K562 (cell line): ENCODE data around the gene SETMAR. TPM values are rescaled to one million over a fixed set of nuclear protein-coding genes. Genes with fewer than 3 reads are reported as not detected.

Experiments used
- ATAC-seq: fragments of 200-7000 bp; cut with Tn5 transposase; 3 replicates; pipeline ENCODE4 v1.9.1; 2020; ENCODE audit warnings: moderate library complexity
- BruUV-seq: library from RNA; stranded (reverse); fragments of 400-500 nt; replicated peaks from 2 replicates; lab custom pipeline; 2021; lab: Mats Ljungman, UMichigan
- CTCF ChIA-PET: fragments of 300-600 bp; formaldehyde crosslinking; extraction: SDS; loops from one replicate; lab custom pipeline; 2021; ENCODE audit warnings: low intra/inter-chr PET ratio; lab: Yijun Ruan, JAX
- POLR2A ChIA-PET: fragments of 300-600, 350-650 bp; sonication (Branson Sonifier 250); formaldehyde crosslinking; extraction: SDS; loops from one replicate; lab custom pipeline; 2021; ENCODE audit warnings: antibody characterized with exemption, inconsistent platforms; lab: Yijun Ruan, JAX
- DNase-seq, 4 experiments: peaks; one replicate each; pipeline versions ENCODE4 v3.0.0 to v3.0.0-alpha.2; 2011 to 2018; ENCODE audit warnings: low spot score in 3 of 4, mixed read lengths in 3 of 4; ENCODE audit errors: extremely low read depth in 1 of 4
- FAIRE-seq: peaks from 2 replicates; lab custom pipeline; 2011; peaks lifted over from hg19 to GRCh38; lab: Jason Lieb, UNC
- H2AFZ ChIP-seq: 2 replicates; pipeline ENCODE4 v1.6.0; 2011; ENCODE audit warnings: low read depth, low read length, control low read depth, inconsistent platforms
- H3K27ac ChIP-seq: fragments of 200-600 bp; 3 replicates; pipeline ENCODE4 v1.8.0; 2011; ENCODE audit warnings: low read depth, mild to moderate bottlenecking, control low read depth, inconsistent platforms, low read length, moderate library complexity, mixed read lengths; ENCODE audit errors: extremely low read depth
- H3K27me3 ChIP-seq, 2 experiments: fragments of 300-600 bp in 1 of 2; 2 replicates in 1 of 2; 3 replicates in 1 of 2; pipeline versions ENCODE4 v1.6.0 to v1.8.0; 2011; ENCODE audit warnings: inconsistent platforms in 2 of 2, low read length in 2 of 2, mild to moderate bottlenecking in 1 of 2, mixed read lengths in 1 of 2, moderate library complexity in 1 of 2; ENCODE audit not compliant: control insufficient read depth in 2 of 2, insufficient read depth in 2 of 2
- H3K36me3 ChIP-seq: fragments of 300-600 bp; 3 replicates; pipeline ENCODE4 v1.8.0; 2011; ENCODE audit warnings: mild to moderate bottlenecking, low read length, inconsistent platforms; ENCODE audit not compliant: control insufficient read depth, insufficient read depth
- H3K4me1 ChIP-seq, 2 experiments: fragments of 200-600 bp in 1 of 2; replicated peaks in 1 of 2; 2 replicates in 1 of 2; 3 replicates in 1 of 2; pipeline versions ENCODE4 v1.5.1 to v1.8.0; 2011; ENCODE audit warnings: inconsistent platforms in 2 of 2, low read length in 2 of 2, mild to moderate bottlenecking in 1 of 2, mixed read lengths in 1 of 2, moderate library complexity in 1 of 2; ENCODE audit not compliant: control insufficient read depth in 2 of 2, insufficient read depth in 2 of 2
- H3K4me2 ChIP-seq: 2 replicates; pipeline ENCODE4 v1.6.1; 2011; ENCODE audit warnings: low read length, control low read depth, inconsistent platforms, mixed read lengths; ENCODE audit not compliant: insufficient read depth
- H3K4me3 ChIP-seq: fragments of 200-600 bp; sonication (generic), shearing (Covaris generic); 2 replicates; pipeline ENCODE4 v1.5.1; 2016; ENCODE audit warnings: control low read depth, inconsistent platforms
- H3K79me2 ChIP-seq: fragments of 200-600 bp; 3 replicates; pipeline ENCODE4 v1.8.0; 2011; ENCODE audit warnings: low read length, inconsistent platforms; ENCODE audit not compliant: control insufficient read depth, insufficient read depth
- H3K9ac ChIP-seq, 2 experiments: 2 replicates each; pipeline versions ENCODE4 v1.6.0 to v1.6.1; 2011; ENCODE audit warnings: low read depth in 2 of 2, low read length in 2 of 2, control low read depth in 1 of 2, inconsistent platforms in 1 of 2, mild to moderate bottlenecking in 1 of 2, mixed read lengths in 1 of 2; ENCODE audit not compliant: insufficient read depth in 1 of 2
- H3K9me1 ChIP-seq: one replicate; pipeline ENCODE4 v1.6.0; 2011; ENCODE audit warnings: inconsistent platforms, mild to moderate bottlenecking, low read length, moderate library complexity; ENCODE audit not compliant: control insufficient read depth, insufficient read depth
- H3K9me3 ChIP-seq: replicated peaks from 2 replicates; pipeline ENCODE4 v1.5.1; 2011; ENCODE audit warnings: low read depth, low read length, inconsistent platforms; ENCODE audit not compliant: control insufficient read depth, insufficient read depth
- H4K20me1 ChIP-seq: replicated peaks from 2 replicates; pipeline ENCODE4 v1.6.1; 2011; ENCODE audit warnings: low read length, inconsistent platforms, mixed read lengths; ENCODE audit not compliant: control insufficient read depth, insufficient read depth
- BHLHE40 ChIP-seq: IDR thresholded peaks from 2 replicates; pipeline ENCODE4 v1.6.1; 2011; ENCODE audit warnings: low read length, improper control_type of control experiment
- FOXO4 ChIP-seq: fragments of 450-650 bp; formaldehyde crosslinking; IDR thresholded peaks from 2 replicates; pipeline ENCODE4 v1.4.0; 2020; ENCODE audit warnings: mild to moderate bottlenecking, moderate library complexity
- GABPA ChIP-seq: fragments of 200-800 bp; sonication (Bioruptor generic); conservative IDR thresholded peaks from 2 replicates; pipeline ENCODE4 v1.6.1; 2016; ENCODE audit warnings: low read depth, missing genetic modification characterization, missing compliant biosample characterization
- JUND ChIP-seq, 2 experiments: IDR thresholded peaks; 2 replicates in 1 of 2; 3 replicates in 1 of 2; pipeline ENCODE4 v1.6.1; 2011; ENCODE audit warnings: borderline replicate concordance in 2 of 2, low read depth in 2 of 2, low read length in 2 of 2, improper control_type of control experiment in 1 of 2, missing biosample characterization in 1 of 2, missing genetic modification characterization in 1 of 2, missing genetic modification reagents in 1 of 2
- KDM1A ChIP-seq, 2 experiments: fragments of 450-650 bp; IDR thresholded peaks; 2 replicates each; pipeline ENCODE4 v1.6.1; 2016; ENCODE audit warnings: mild to moderate bottlenecking in 2 of 2
- MCM7 ChIP-seq, 2 experiments: fragments of 450-650 bp; IDR thresholded peaks; 2 replicates each; pipeline ENCODE4 v1.6.1; 2016 to 2018
- NR2C1 ChIP-seq, 2 experiments: fragments of 450-650 bp; IDR thresholded peaks; 2 replicates each; pipeline ENCODE4 v1.6.1; 2017; ENCODE audit warnings: mild to moderate bottlenecking in 2 of 2, antibody characterized with exemption in 1 of 2, inconsistent platforms in 1 of 2, missing compliant biosample characterization in 1 of 2, missing genetic modification characterization in 1 of 2
- RBM15 ChIP-seq: fragments of 200-400 bp; formaldehyde crosslinking; IDR thresholded peaks from 2 replicates; pipeline ENCODE4 v1.6.1; 2018; ENCODE audit warnings: mild to moderate bottlenecking, low read length, moderate library complexity; ENCODE audit not compliant: insufficient read depth
- THRAP3 ChIP-seq: fragments of 450-650 bp; IDR thresholded peaks from 2 replicates; pipeline ENCODE4 v1.6.1; 2016; ENCODE audit warnings: mild to moderate bottlenecking, inconsistent platforms, borderline replicate concordance
- ZNF197 ChIP-seq: fragments of 200-800 bp; sonication (Bioruptor generic); IDR thresholded peaks from 2 replicates; pipeline ENCODE4 v1.6.1; 2016; ENCODE audit warnings: low read depth, missing genetic modification characterization, missing compliant biosample characterization
- ZNF511 ChIP-seq: sonication (generic); formaldehyde crosslinking; IDR thresholded peaks from 2 replicates; pipeline ENCODE4 v1.8.0; 2022; ENCODE audit warnings: mild to moderate bottlenecking, missing genetic modification reagents
- ZNF584 ChIP-seq: fragments of 200-800 bp; sonication (Bioruptor generic); IDR thresholded peaks from 2 replicates; pipeline ENCODE4 v1.6.1; 2016; ENCODE audit warnings: low read depth, mild to moderate bottlenecking, missing genetic modification characterization, missing compliant biosample characterization
- WGBS: fragments of 100-300 bp; shearing (Covaris generic); methylation state at CpG from one replicate; pipeline ENCODE4 v1.1.6; 2016; ENCODE audit warnings: low coverage, mixed read lengths; ENCODE audit not compliant: insufficient coverage; ENCODE audit errors: missing lambda C conversion rate; 5-methylcytosine and 5-hydroxymethylcytosine counted together
- in situ Hi-C: fragments of 300-500 bp; cut with MboI; formaldehyde crosslinking; loops from 4 replicates; pipeline ENCODE4 v1.15.0; 2018; ENCODE audit warnings: inconsistent platforms, mixed read lengths
- intact Hi-C: fragments of 100-400 bp; cut with micrococcal nuclease; formaldehyde crosslinking; loops from 2 replicates; pipeline ENCODE4 v1.14.2; 2022
- polyA plus RNA-seq, 8 experiments: library from polyadenylated mRNA; depleted of rRNA in 4 of 8; stranded (reverse) in 5 of 8; unstranded in 3 of 8; fragments of >200 nt; fragmentation: Nextera tagmentation in 2 of 8; fragmentation: Illumina TruSeq in 1 of 8; extraction: Ambion mirVana in 2 of 8; extraction: Trizol in 1 of 8; gene quantifications; 2 replicates each; pipeline versions ENCODE4 v1.2.1 to v1.2.3, GENCODE V29; 2011 to 2014; ENCODE audit warnings: inconsistent platforms in 1 of 8, missing spikeins in 1 of 8
- total RNA-seq, 7 experiments: library from RNA; depleted of rRNA in 6 of 7; stranded (reverse); fragments of >200 nt in 6 of 7; fragmentation: Illumina TruSeq in 2 of 7; extraction: Trizol in 2 of 7; gene quantifications; 2 replicates each; pipeline versions ENCODE4 v1.2.1 to v1.2.3, GENCODE V29; 2011 to 2021; ENCODE audit warnings: low replicate concordance in 1 of 7

The SETMAR gene
- total and polyA plus RNA-seq, 9 of the 15 experiments (the other 6 are each of a cell fraction or from before 2014, with no cell fraction given) = 5.5 to 25.1 (median 18.2) TPM

DNA sequence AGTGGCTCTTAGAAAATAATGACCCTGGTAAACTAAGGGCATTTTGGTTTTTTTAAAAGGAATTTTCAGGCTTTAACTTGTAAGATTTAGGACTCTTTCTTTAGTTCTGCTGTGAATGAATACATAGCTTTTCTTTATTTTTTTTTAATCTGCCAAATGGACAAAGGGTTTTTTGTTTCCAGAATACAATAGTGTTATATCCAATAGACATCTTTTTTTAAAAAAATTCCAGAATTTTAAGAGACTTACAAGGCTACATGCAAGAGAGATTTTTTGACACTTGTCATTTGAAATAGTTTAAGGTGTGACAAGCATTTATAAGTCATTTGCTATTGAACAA, 38.1 kb downstream of the SETMAR start:
- no peaks in the 10 kb centered on the region for H3K79me2 ChIP-seq
- H4K20me1 ChIP-seq = no peaks in the 10 kb centered on the region
- no peak overlapping the region for H3K4me2 ChIP-seq
- no peak for TF ChIP-seq ZNF197 (CRISPR knock-in tag)
- TF ChIP-seq ZNF511 (CRISPR knock-in tag) = no peak
- TF ChIP-seq RBM15 = no peak
- 0 out of 2 replicates have a peak, but pooled peaks have one; percentile 2 for TF ChIP-seq GABPA (tag)
- TF ChIP-seq MCM7 (IDR thresholded peaks at IDR 0.05) = no peak
- no peaks in the 10 kb centered on the region for H3K9me1 ChIP-seq
- ChIA-PET CTCF (no interaction called here), POLR2A (interaction anchor here (0.7 to 1.9 kb wide), 3 partner anchors 10 to 609 kb away, joined by 3 to 7 read pairs (median 3); no protein-coding TSS in a partner anchor)
- H2AFZ ChIP-seq = 0 out of 2 replicates have a peak overlapping the region, but pooled peaks have one; percentile 64
- H3K27ac ChIP-seq = no peak overlapping the region
- H3K27me3 ChIP-seq = no peaks in the 10 kb centered on the region
- BruUV-seq = no TSS peak
- no peak for FAIRE-seq
- no peaks in the 10 kb centered on the region for H3K9me3 ChIP-seq
- no peak for ATAC-seq
- no peak overlapping the region for H3K9ac ChIP-seq
- no peaks in the 10 kb centered on the region for H3K36me3 ChIP-seq
- DNase-seq = no peak
- no peak overlapping the region for H3K4me3 ChIP-seq
- intact Hi-C loops = no loop called here
- H3K4me1 ChIP-seq = peaks cover 0 to 12% of the 10 kb centered on the region in 2 experiments; a peak in 3 of 5 replicates
- in situ Hi-C loops = no loop called here

DNA sequence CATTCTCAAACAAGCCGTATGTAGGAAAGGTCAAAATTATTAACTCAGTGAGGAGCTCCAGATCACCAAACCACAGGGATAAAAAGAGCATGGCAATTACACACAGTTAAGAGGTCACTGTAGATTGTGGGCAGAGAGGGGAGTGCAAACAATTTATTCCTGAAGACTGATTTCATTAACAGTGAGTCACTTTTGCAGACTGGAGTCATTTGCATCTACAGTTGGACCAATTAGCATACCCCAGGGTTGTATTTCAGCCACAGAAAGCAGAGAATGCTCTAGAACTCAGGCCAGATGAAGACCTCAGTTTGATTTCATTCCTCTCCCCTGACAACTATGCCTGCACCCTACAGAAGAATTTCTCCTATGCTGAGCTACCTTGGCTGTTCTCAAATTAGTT, 40.1 kb downstream of the SETMAR start:
- BruUV-seq = no TSS peak
- Histone ChIP-seq H3K4me1 (peaks cover 0 to 12% of the 10 kb centered on the region in 2 experiments; a peak in 3 of 5 replicates), H3K9me1 (no peaks in the 10 kb centered on the region), H2AFZ (no peak overlapping the region), H3K9me3 (no peaks in the 10 kb centered on the region), H3K36me3 (no peaks in the 10 kb centered on the region), H4K20me1 (no peaks in the 10 kb centered on the region), H3K4me2 (no peak overlapping the region), H3K4me3 (no peak overlapping the region), H3K27me3 (no peaks in the 10 kb centered on the region), H3K79me2 (no peaks in the 10 kb centered on the region), H3K9ac (no peak overlapping the region), H3K27ac (no peak overlapping the region)
- ATAC-seq (peak; percentile 53), FAIRE-seq (no peak), DNase-seq (peak in 1 of 4 experiments; percentile 12)
- intact Hi-C loops (no loop called here), in situ Hi-C loops (no loop called here)
- WGBS = 38% methylated on average over 1 of the region's 1 CpG
- CTCF ChIA-PET = no interaction called here
- POLR2A ChIA-PET = interaction anchor here (0.5 to 1.3 kb wide), 7 partner anchors 9 to 296 kb away, joined by 3 to 4 read pairs (median 3); partner anchors contain the start of gene ITPR1
- TF ChIP-seq FOXO4 (CRISPR knock-in tag) = no peak
- TF ChIP-seq THRAP3 = no peak
- no peak for TF ChIP-seq NR2C1 (IDR thresholded peaks at IDR 0.05)
- TF ChIP-seq NR2C1 (tag; IDR thresholded peaks at IDR 0.05) = peak; percentile 18; the same call in 1 of the 2 replicates
- TF ChIP-seq JUND (IDR thresholded peaks at IDR 0.05; ENCODE audit: borderline replicate concordance, low read depth, low read length) = no peak
- 0 out of 3 replicates have a peak, but pooled peaks have one; percentile 53 for TF ChIP-seq JUND (tag; IDR thresholded peaks at IDR 0.05; ENCODE audit: borderline replicate concordance, low read depth, low read length)
- peak in 1 of 2 experiments; percentile 23; a peak in 1 of 4 replicates for TF ChIP-seq KDM1A (IDR thresholded peaks at IDR 0.05)
- TF ChIP-seq ZNF584 (CRISPR knock-in tag) = no peak
- TF ChIP-seq BHLHE40 = no peak
